NCI-H1048 (cell line): Measurements from ENCODE around the gene TANGO6.

Source experiments
- DNase-seq: peaks from one replicate; lab custom pipeline; 2025; lab: John Stamatoyannopoulos, UW

Gene TANGO6

GRCh38 chr16:68909099-68909733 lies 65.9 kb downstream of the TANGO6 start:
- no peak for DNase-seq

- no peak for DNase-seq
These were observed 66.7 kb downstream of the TANGO6 start for GRCh38 chr16:68910051-68910450.

GRCh38 chr16:68915589-68915988 lies 72.3 kb downstream of the TANGO6 start:
- DNase-seq: no peak

- no peak for DNase-seq
These were observed 74.2 kb downstream of the TANGO6 start for GRCh38 chr16:68917541-68917940.

GRCh38 chr16:68920349-68920748 lies 77.0 kb downstream of the TANGO6 start:
- no peak for DNase-seq

GRCh38 chr16:68921637-68922036 lies 78.3 kb downstream of the TANGO6 start:
- DNase-seq: no peak

GRCh38 chr16:68923116-68923515 lies 79.8 kb downstream of the TANGO6 start:
- DNase-seq: no peak

- no peak for DNase-seq
These were observed 83.7 kb downstream of the TANGO6 start for GRCh38 chr16:68927018-68927417.

GRCh38 chr16:68931196-68931595 lies 87.9 kb downstream of the TANGO6 start:
- no peak for DNase-seq

- no peak for DNase-seq
These were observed 91.1 kb downstream of the TANGO6 start for GRCh38 chr16:68934402-68934801.

GRCh38 chr16:68935008-68935407 lies 91.7 kb downstream of the TANGO6 start:
- no peak for DNase-seq

GRCh38 chr16:68936736-68937631 lies 93.7 kb downstream of the TANGO6 start:
- DNase-seq: no peak

GRCh38 chr16:68939692-68940320 lies 96.5 kb downstream of the TANGO6 start:
- no peak for DNase-seq

- no peak for DNase-seq
These were observed 97.5 kb downstream of the TANGO6 start for GRCh38 chr16:68940816-68941215.

GRCh38 chr16:68943961-68944360 lies 100.6 kb downstream of the TANGO6 start:
- no peak for DNase-seq

- no peak for DNase-seq
These were observed 105.0 kb downstream of the TANGO6 start for GRCh38 chr16:68948230-68948910.

GRCh38 chr16:68951991-68952877 lies 108.9 kb downstream of the TANGO6 start:
- DNase-seq: no peak

- no peak for DNase-seq
These were observed 111.7 kb downstream of the TANGO6 start for GRCh38 chr16:68954911-68955635.

GRCh38 chr16:68960910-68961309 lies 117.6 kb downstream of the TANGO6 start:
- DNase-seq: no peak

- DNase-seq: no peak
These were observed 118.6 kb downstream of the TANGO6 start for GRCh38 chr16:68961778-68962402.
